Cerebellar nuclear complex (tissue), 1 donor: ENCODE results near the gene HAGHL.
"Not testable (repeated sequence)": the region's sequence is repeated elsewhere in the genome, so short reads cannot be mapped to it uniquely, and the experiment has no call there.

ENCODE experiments used
- DNase-seq, 2 experiments: peaks; one replicate each; lab custom pipeline; 2025; lab: John Stamatoyannopoulos, UW

HAGHL gene

GRCh38 chr16:708959-709358, 17.9 kb upstream of the HAGHL start:
- DNase-seq: no peak

DNA sequence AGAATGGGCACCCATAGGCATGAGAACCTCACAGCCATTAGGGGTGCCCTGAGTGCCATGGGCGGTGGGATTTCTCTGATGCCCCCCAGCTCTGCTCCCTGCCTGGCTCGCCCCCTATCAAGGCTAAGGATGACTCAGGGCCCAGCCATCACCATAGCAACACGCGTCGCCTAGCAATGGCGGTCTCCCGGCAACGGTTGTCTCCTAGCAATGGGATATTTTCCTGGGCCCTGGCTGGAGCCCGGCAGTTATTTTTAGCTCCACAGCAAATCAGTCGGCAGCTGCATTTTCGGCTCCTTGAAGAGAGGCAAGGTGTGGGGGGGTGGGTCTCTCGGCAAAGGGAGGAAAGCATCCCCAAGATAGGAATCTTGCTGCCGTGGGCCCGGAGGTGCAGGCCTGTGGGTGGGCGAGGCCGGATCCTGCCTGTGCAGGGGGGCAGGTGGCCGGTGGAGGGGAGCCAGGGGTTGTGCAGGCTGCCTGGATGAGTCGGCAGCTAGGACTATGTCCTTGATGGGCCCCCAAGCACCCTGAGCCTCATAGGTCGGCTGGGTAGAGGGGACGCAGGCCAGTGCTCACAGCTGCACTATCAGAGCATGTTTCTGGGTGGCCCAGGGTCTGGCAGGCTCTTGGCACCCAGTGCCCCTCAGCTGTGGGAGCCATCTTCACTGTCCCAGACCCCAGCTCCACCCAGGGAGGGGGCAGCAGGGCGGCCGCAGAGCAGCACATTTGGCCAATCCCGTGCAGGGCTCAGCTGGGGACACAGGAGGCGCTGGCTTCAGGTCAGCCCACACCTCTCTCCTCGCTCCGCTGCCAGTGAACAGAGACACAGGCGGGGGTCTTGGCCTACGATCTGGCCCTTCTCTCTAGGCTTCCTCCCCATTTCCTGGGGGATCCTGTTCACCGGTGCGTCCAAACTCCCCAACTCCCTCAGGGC, 17.1 kb upstream of the HAGHL start:
- DNase-seq: peak; percentile 80 to 85

DNA sequence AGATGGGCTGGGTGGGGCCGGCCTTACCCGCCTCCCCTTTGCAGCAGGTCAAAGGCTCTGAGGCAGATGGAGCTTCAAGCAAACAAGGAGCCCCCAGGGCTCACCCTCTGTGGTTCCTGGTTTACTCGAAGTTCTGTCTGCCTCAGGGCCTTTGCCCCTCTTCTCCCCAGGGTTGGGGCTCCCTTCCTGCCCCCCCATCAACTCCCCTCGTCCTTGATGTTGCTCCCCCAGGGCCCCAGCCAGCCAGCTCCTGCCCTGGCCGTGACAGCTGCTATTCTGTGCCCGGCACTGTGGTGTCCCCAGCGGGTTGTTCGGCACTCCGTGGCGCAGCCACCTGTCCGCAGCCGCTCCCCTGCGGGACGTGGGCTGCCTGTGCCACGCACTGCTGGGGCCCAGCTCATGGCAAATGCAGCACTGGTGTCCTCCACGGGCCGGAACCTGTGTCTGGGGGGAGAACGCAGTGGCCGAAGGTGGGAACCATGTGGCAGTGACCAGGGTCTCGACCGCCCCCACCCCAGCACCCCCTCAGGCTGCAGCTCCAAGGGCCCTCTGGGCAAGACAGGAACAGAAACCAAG, 16.3 kb upstream of the HAGHL start:
- no peak for DNase-seq

- DNase-seq: no peak
Observed at GRCh38 chr16:711084-711483, 15.8 kb upstream of the HAGHL start.

- no peak for DNase-seq
Observed at GRCh38 chr16:711548-712320, 15.2 kb upstream of the HAGHL start.

DNA sequence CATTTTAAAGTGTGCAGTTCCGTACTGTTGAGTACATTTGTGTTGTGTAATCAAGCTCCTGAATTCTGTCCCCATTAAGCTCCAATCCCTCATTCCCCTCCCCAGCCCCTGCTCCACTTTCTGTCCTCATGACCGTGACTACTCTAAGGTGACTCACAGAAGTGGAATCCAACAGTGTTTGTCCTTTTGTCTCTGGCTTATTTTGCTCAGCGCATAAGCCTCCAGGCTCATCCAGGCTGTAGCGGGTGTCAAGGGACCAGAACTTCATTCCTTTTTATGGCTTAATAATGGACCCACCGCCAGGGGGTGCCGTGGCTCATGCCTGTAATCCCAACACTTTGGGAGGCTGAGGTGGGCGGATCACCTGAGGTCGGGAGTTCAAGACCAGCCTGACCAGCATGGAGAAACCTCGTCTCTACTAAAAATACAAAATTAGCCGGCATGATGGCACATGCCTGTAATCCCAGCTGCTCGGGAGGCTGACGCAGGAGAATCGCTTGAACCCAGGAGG, 14.1 kb upstream of the HAGHL start:
- DNase-seq: not testable (repeated sequence)

DNA sequence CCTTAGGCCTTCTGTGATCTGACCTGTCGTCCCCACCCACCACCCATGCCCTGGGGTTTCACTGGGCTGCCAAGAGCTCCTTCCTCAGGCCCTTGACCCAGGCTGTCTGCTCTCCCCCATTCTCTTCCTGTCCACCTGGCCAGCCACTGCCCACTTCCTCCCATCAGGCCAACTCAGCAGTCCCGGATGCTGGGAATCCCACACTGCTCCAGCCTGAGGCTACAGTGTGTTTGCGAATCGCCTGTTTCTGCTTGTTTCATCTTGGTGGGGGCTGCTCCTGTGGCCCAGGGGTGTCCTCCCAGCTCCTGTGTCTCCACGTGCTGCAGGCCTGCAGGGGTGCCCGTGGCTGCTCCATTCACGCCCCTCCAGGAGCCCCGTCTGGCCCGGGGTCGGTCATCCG, 12.8 kb upstream of the HAGHL start:
- no peak for DNase-seq

- DNase-seq: no peak
Observed at GRCh38 chr16:714558-715476, 12.1 kb upstream of the HAGHL start, which contains the start of gene METRN. METRN (plus strand) TSS chr16:715118; CDS start chr16:715290, 172 bp downstream.

DNA sequence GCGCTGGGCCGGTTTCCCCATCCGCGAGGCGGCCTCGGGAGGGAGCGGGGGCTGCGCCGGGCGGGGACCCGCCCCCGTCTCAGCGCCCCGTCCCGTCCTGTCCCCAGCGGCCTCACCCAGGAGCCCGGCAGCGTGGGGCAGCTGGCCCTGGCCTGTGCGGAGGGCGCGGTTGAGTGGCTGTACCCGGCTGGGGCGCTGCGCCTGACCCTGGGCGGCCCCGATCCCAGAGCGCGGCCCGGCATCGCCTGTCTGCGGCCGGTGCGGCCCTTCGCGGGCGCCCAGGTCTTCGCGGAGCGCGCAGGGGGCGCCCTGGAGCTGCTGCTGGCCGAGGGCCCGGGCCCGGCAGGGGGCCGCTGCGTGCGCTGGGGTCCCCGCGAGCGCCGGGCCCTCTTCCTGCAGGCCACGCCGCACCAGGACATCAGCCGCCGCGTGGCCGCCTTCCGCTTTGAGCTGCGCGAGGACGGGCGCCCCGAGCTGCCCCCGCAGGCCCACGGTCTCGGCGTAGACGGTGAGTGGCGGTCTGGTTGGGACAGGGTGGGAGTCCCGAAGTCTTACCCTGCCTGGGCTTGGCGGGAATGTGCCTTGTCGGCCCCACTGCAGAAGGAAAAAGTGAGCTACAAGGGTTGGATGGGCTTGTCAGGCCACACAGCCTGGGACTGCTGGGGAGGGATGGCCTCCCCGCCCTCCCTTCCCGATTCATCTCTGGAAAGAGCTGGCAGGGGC, 11.3 kb upstream of the HAGHL start:
- DNase-seq: no peak

- no peak for DNase-seq
Observed at GRCh38 chr16:716200-716568, 10.7 kb upstream of the HAGHL start.

DNA sequence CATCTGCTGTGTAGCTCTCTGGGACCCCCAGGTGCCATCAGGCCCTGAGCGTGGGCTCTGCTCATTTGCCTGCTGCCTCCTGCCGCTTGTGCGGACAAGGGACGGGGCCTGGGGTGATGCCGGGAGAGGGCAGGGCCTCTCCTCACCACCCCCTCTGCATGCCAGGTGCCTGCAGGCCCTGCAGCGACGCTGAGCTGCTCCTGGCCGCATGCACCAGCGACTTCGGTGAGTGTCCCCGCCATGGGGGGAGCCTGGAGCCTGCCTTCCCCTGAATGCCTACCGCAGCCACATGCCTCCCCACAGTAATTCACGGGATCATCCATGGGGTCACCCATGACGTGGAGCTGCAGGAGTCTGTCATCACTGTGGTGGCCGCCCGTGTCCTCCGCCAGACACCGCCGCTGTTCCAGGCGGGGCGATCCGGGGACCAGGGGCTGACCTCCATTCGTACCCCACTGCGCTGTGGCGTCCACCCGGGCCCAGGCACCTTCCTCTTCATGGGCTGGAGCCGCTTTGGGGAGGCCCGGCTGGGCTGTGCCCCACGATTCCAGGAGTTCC, 10.1 kb upstream of the HAGHL start:
- no peak for DNase-seq

- no peak for DNase-seq
Observed at GRCh38 chr16:717450-718245, 9.3 kb upstream of the HAGHL start.

DNA sequence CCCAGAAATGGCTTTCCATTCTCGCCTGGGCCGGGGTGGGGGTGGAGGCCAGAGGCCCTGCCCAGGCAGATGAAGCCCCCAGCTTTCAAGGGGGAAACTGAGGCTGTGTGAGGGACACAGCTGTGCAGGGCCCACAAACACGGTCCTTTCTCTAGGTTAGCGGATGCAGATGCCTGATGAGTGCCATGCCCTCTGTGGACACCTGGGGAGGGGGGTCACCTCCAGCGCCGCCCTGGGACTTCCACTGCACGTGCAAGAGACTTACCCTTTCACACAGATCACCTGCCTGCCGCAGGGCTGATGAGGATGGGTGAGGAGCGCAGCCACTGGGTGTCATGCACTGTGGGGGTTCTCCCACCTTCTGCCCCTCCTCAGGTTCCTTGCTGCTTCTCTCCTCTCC, 8.5 kb upstream of the HAGHL start:
- DNase-seq: no peak

DNA sequence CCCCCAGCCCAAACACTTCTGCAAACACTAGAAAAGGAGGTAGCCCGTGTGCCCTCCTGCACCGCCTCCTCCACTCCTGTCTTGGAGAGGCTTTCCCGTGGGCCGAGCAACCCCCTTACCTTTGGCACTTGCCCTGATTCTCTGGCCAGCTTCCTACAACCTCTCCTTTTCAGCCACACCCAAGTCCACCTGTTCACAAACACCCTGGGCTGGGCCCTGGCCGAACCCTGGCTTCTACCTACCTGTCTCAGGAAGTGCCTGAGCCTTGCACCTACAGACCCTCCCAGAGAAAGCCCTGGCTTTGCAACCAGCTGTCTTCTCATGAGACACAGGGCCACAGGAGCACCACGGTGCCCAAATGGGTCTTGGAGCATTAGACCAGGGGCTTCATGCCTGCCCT, 8.0 kb upstream of the HAGHL start:
- DNase-seq: no peak

DNA sequence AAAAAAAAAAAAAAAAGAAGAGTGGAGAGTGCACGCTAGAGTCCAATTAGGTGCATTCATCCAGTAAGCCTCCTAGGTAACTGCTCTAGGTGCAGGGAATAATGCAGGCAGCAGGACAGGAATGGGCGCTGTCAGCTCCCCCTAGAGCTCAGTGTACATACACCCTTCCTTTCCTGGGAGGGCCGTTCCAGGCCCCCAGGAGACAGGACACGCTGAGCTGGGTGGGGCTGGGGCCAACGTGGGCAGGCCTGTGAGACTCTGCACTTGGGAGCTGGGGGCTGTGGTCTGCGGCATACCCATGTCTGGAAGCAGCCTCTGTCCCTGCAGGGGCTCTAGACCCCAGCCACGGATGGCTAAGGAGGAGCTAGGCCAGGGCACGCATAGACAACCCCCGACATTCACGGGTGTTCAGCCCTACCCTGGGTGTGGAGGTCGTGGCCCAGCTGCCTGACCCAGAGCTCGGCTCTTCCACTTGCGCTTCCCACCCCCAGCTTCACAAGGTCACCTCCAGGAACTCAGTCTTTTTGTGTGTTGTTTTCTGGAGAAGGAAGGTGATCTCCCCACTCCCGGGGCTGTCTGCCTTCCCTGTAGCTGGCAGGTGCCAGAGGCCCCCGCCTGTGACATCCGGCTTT, 7.0 kb upstream of the HAGHL start:
- no peak for DNase-seq

- no peak for DNase-seq
Observed at GRCh38 chr16:720447-720989, 6.4 kb upstream of the HAGHL start.

- DNase-seq: no peak
Observed at GRCh38 chr16:720990-721764, 5.7 kb upstream of the HAGHL start, which contains the start of gene ANTKMT. ANTKMT (plus strand) TSS chr16:721146; CDS start chr16:721275, 129 bp downstream.
